H1 (cell line): ENCODE results near the gene TNFSF18. TPM values are rescaled to one million over a fixed set of nuclear protein-coding genes. Genes with fewer than 3 reads are reported as not detected.

Experiments
- NRF1 ChIP-seq: IDR thresholded peaks from 2 replicates; pipeline ENCODE4 v1.6.1; 2011; ENCODE audit warnings: mild to moderate bottlenecking, low read depth, low read length, improper control_type of control experiment
- polyA plus RNA-seq, 7 experiments: library from polyadenylated mRNA; depleted of rRNA in 3 of 7; stranded (reverse) in 5 of 7; unstranded in 2 of 7; fragments of >200 nt in 5 of 7; fragments of 200-250 nt in 2 of 7; gene quantifications; 1 replicate in 5 of 7; 2 replicates in 1 of 7; 4 replicates in 1 of 7; pipeline versions ENCODE4 v1.2.1 to v1.2.3, GENCODE V29; 2011 to 2013; ENCODE audit warnings: missing spikeins in 2 of 7, mixed read lengths in 2 of 7
- total RNA-seq: library from RNA; stranded (reverse); fragmentation: NEBNext Ultra II Directional; extraction: Animal tissue kit (Norgen Biotek cat#: 25700); gene quantifications from 2 replicates; pipeline ENCODE4 v1.2.1, GENCODE V29; 2021

Gene TNFSF18
- total and polyA plus RNA-seq, 2 of the 8 experiments (the other 6 are each of a cell fraction or from before 2014, with no cell fraction given), result not detected

- TF ChIP-seq NRF1, result no peak
Observed at GRCh38 chr1:173005196-173005864, 45.4 kb downstream of the TNFSF18 start (continued).
